Upper lobe of left lung (tissue), 6 donors: ENCODE data around the gene LCK. TPM values are rescaled to one million over a fixed set of nuclear protein-coding genes. Genes with fewer than 3 reads are reported as not detected.
"Not testable (repeated sequence)": the region's sequence is repeated elsewhere in the genome, so short reads cannot be mapped to it uniquely, and the experiment has no call there.

ENCODE experiments used
- ATAC-seq, 2 donors: fragments of 200-7000 bp; cut with Tn5 transposase; one replicate each; pipeline ENCODE4 v1.9.1; 2022; ENCODE audit warnings: mild to moderate bottlenecking in 2 of 2, moderate library complexity in 2 of 2; ENCODE audit not compliant: low FRiP score in 2 of 2
- DNase-seq, 2 donors: peaks; one replicate each; pipeline ENCODE4 v3.0.0-alpha.2; 2019 to 2020
- H3K27ac ChIP-seq, 4 donors: fragments of 200-600 bp; sonication (generic); one replicate each; pipeline ENCODE4 v1.5.1; 2016 to 2019
- H3K27me3 ChIP-seq, 4 donors: fragments of 200-600 bp; sonication (generic); one replicate each; pipeline ENCODE4 v1.5.1; 2017 to 2019
- H3K36me3 ChIP-seq, 4 donors: fragments of 200-600 bp; sonication (generic); one replicate each; pipeline ENCODE4 v1.5.1; 2016 to 2019
- H3K4me1 ChIP-seq, 4 donors: fragments of 200-600 bp; sonication (generic); one replicate each; pipeline ENCODE4 v1.5.1; 2018 to 2019
- H3K4me3 ChIP-seq, 4 donors: fragments of 200-600 bp; sonication (generic); one replicate each; pipeline ENCODE4 v1.5.1; 2017 to 2019; ENCODE audit warnings: mild to moderate bottlenecking in 2 of 4, moderate library complexity in 1 of 4
- H3K9me3 ChIP-seq, 4 donors: fragments of 200-600 bp; sonication (generic); one replicate each; pipeline ENCODE4 v1.5.1; 2018 to 2019
- EP300 ChIP-seq, 4 donors: sonication (generic); formaldehyde crosslinking; IDR thresholded peaks; one replicate each; pipeline ENCODE4 v1.5.1; 2017; ENCODE audit warnings: antibody characterized with exemption in 4 of 4, control low read depth in 2 of 4
- POLR2A ChIP-seq, 4 donors: fragments of 450-650 bp; IDR thresholded peaks; one replicate each; pipeline ENCODE4 v1.5.1; 2016 to 2017; ENCODE audit warnings: antibody characterized with exemption in 4 of 4, mild to moderate bottlenecking in 2 of 4
- POLR2AphosphoS5 ChIP-seq, 2 donors: sonication (generic); formaldehyde crosslinking; IDR thresholded peaks; one replicate each; pipeline ENCODE4 v1.5.1; 2017; ENCODE audit warnings: antibody characterized with exemption in 2 of 2
- WGBS, 2 donors: methylation state at CpG; one replicate each; pipeline ENCODE4 v1.1.5; 2017 to 2018; 5-methylcytosine and 5-hydroxymethylcytosine counted together
- total RNA-seq, 6 donors: library from RNA; depleted of rRNA in 4 of 6; stranded (reverse); fragments of >200 nt in 4 of 6; gene quantifications; one replicate each; pipeline versions ENCODE4 v1.1.0 to v1.2.1, GENCODE V29; 2016 to 2021
- TF ChIP-seq, protein P1 (sequence below), 6 experiments: fragments of 450-650 bp in 4 of 6; fragments of 200-600 bp in 2 of 6; sonication (generic) in 2 of 6; IDR thresholded peaks; one replicate each; pipeline ENCODE4 v1.5.1; 2016 to 2019; ENCODE audit warnings: antibody characterized with exemption in 6 of 6
- donor health status: DM: no; HTN: no; CAD: no; lungs with moderate emphysema.
- donor health status: DM: no; HTN: yes; CAD: no; lungs with severe emphysema.

Gene LCK
- total RNA-seq, 6 donors from 2014 or later, result 5.1 to 25.1 (median 7.7) TPM

GRCh38 chr1:32249831-32250525 is 1.1 kb upstream of the LCK start:
- Histone ChIP-seq H3K27me3 (no peaks in the 10 kb centered on the region), H3K4me1 (peaks cover 45 to 68% (median 56%) of the 10 kb centered on the region in 4 donors), H3K27ac (peak overlapping the region; percentile 50 to 87 (median 82)), H3K4me3 (no peak overlapping the region), H3K9me3 (no peaks in the 10 kb centered on the region), H3K36me3 (no peaks in the 10 kb centered on the region)
- DNase-seq, result peak in 1 of 2 donors; percentile 64
- TF ChIP-seq EP300 (IDR thresholded peaks at IDR 0.05) (peak in 1 of 4 donors; percentile 24), POLR2A (IDR thresholded peaks at IDR 0.05) (peak in 1 of 4 donors; percentile 20), POLR2AphosphoS5 (IDR thresholded peaks at IDR 0.05) (peak; percentile 50 to 60)
- TF ChIP-seq, protein P1, sequence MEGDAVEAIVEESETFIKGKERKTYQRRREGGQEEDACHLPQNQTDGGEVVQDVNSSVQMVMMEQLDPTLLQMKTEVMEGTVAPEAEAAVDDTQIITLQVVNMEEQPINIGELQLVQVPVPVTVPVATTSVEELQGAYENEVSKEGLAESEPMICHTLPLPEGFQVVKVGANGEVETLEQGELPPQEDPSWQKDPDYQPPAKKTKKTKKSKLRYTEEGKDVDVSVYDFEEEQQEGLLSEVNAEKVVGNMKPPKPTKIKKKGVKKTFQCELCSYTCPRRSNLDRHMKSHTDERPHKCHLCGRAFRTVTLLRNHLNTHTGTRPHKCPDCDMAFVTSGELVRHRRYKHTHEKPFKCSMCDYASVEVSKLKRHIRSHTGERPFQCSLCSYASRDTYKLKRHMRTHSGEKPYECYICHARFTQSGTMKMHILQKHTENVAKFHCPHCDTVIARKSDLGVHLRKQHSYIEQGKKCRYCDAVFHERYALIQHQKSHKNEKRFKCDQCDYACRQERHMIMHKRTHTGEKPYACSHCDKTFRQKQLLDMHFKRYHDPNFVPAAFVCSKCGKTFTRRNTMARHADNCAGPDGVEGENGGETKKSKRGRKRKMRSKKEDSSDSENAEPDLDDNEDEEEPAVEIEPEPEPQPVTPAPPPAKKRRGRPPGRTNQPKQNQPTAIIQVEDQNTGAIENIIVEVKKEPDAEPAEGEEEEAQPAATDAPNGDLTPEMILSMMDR (IDR thresholded peaks at IDR 0.05), result no peak
- ATAC-seq, result peak; percentile 17 to 47
- 43 to 47% methylated on average over 6 to 9 of the region's 9 CpGs for WGBS, 2 donors

DNA sequence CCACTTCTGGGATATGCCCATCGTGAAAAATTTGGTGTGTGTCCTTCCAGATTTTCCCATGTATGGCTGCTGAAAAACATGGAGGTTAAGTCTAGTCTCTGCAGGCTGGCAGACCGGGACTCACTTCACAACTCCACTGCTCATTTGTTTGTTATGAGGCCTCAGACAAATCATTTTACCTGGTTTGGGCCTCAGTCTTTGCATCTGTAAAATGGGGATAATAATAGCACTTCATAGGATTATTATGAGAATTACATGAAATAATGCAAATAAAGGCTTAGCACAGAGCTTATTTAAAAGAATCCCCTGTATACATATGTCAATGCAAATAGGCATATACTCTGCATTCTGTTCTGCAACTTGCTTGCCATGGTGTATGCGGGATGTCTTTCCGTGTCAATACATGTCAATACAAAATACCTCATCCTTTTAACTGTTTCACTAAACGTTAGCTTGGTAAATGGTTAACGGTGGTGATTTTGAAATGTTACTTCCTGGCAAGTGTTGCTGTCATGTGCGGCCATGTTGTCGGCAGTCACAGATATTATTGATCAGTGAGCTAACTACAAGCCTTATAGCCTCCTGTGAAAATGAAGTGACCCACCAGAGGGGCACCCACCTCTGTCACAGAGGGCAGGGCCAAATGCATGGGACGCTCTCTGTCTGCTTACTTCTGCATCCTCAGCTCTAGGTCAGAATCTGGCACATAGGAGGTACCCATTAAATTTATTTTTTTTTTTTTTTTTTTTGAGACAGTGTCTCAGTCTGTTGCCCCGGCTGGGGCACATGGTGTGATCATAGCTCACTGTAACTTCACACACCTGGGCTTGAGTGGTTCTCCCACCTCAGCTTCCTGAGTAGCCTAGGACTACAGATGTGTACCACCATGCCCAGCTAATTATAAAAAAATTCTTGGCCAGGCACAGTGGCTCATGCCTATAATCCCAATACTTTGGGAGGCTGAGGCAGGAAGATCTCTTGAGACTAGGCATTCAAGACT is 4.3 kb downstream of the LCK start:
- TF ChIP-seq POLR2AphosphoS5 (IDR thresholded peaks at IDR 0.05), result no peak
- TF ChIP-seq, protein P1 (IDR thresholded peaks at IDR 0.05), result no peak
- TF ChIP-seq EP300 (IDR thresholded peaks at IDR 0.05), result no peak
- no peak for TF ChIP-seq POLR2A (IDR thresholded peaks at IDR 0.05)
- Histone ChIP-seq H3K36me3 (no peaks in the 10 kb centered on the region), H3K4me1 (peaks cover 10 to 21% (median 12%) of the 10 kb centered on the region in 4 donors), H3K27me3 (no peaks in the 10 kb centered on the region), H3K4me3 (no peak overlapping the region), H3K27ac (peak overlapping the region in 2 of 4 donors; percentile 23 to 42), H3K9me3 (no peaks in the 10 kb centered on the region)
- ATAC-seq (no peak), DNase-seq (no peak)
- WGBS, 2 donors, result 72 to 79% methylated on average over 10 of the region's 10 CpGs

- H3K4me1 ChIP-seq, result peaks cover 0 to 10% (median 7%) of the 10 kb centered on the region in 4 donors
- DNase-seq (no peak), ATAC-seq (no peak)
- WGBS, 2 donors, result 72 to 79% methylated on average over 9 of the region's 9 CpGs
- no peaks in the 10 kb centered on the region for H3K36me3 ChIP-seq
- no peaks in the 10 kb centered on the region for H3K27me3 ChIP-seq
- TF ChIP-seq EP300 (IDR thresholded peaks at IDR 0.05) (no peak), POLR2A (IDR thresholded peaks at IDR 0.05) (no peak)
- no peak overlapping the region for H3K27ac ChIP-seq
- H3K9me3 ChIP-seq, result no peaks in the 10 kb centered on the region
- no peak overlapping the region for H3K4me3 ChIP-seq
Observed at GRCh38 chr1:32256473-32257226, 5.6 kb downstream of the LCK start.

- Histone ChIP-seq H3K27me3 (no peaks in the 10 kb centered on the region), H3K27ac (no peak overlapping the region), H3K4me1 (peaks cover 0 to 5% (median 4%) of the 10 kb centered on the region in 4 donors), H3K4me3 (no peak overlapping the region), H3K36me3 (no peaks in the 10 kb centered on the region), H3K9me3 (no peaks in the 10 kb centered on the region)
- no peak for TF ChIP-seq EP300 (IDR thresholded peaks at IDR 0.05)
- TF ChIP-seq POLR2AphosphoS5 (IDR thresholded peaks at IDR 0.05), result no peak
- TF ChIP-seq POLR2A (IDR thresholded peaks at IDR 0.05), result no peak
- TF ChIP-seq, protein P1 (IDR thresholded peaks at IDR 0.05), result no peak
- DNase-seq, result no peak
- WGBS, 2 donors, result 94 to 95% methylated on average over 6 of the region's 6 CpGs
- no peak for ATAC-seq
Observed at GRCh38 chr1:32257227-32257508, 6.1 kb downstream of the LCK start.

DNA sequence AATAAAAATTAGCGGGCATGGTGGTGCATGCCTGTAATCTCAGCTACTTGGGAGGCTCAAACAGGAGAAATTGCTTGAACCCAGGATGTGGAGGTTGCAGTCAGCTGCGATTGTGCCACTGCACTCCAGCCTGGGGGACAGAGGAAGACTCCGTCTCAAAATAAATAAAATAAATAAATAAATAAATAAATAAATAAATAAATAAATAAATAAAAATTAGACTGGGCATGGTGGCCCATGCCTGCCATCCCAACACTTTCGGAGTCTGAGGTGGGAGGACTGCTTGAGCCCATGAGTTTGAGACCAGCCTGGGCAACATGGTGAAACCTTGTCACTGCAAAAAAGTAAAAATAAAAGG is 12.2 kb downstream of the LCK start:
- WGBS, 2 donors, result 96 to 97% methylated on average over 4 of the region's 4 CpGs
- not testable (repeated sequence) for ATAC-seq, H3K36me3 ChIP-seq, H3K9me3 ChIP-seq, H3K27me3 ChIP-seq, H3K4me1 ChIP-seq, H3K27ac ChIP-seq, DNase-seq, H3K4me3 ChIP-seq
